ENCODE measurements around the gene GSTK1. TPM values are rescaled to one million over a fixed set of nuclear protein-coding genes. Genes with fewer than 3 reads are reported as not detected.
"Not testable (repeated sequence)": the region's sequence is repeated elsewhere in the genome, so short reads cannot be mapped to it uniquely, and the experiment has no call there.

Gene GSTK1
- polyA plus RNA-seq, 3 donors: 185 to 214 (median 196) TPM

DNA sequence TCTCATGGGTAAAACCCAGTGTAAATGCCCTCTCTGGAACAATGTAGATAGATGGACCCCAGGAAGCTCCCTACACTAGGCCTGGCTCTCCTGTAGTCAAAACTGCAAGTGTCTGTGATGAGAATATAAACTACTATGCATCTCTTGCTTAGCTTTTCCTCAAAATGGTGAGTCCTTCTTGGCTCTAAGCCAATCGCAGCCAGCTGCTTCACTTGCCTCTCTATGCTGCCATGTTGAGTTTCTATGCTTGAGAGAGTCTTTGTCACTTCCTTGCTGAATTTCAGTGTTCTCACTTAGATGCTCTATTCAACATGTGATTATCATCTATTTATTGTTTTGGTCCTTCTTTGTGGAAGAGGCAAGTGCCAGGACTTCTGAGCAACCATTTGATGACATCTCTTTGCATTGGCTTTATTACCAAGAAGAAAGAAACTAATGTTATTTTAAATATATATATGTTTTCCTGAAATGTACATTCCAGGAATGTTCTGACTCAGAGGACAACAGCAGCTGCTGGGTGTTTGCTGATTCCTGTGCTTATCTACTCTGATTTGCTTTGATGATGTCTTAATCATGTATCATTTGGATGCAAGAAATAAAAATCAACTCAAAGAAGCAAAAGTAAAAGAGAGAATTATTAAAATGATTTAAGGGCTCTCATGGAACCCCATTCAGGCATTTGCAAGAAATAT, 24.8 kb upstream of the GSTK1 start:
- DNase-seq (ENCODE audit: low read depth in 3 of 3, low spot score in 2 of 3): no peak

DNA sequence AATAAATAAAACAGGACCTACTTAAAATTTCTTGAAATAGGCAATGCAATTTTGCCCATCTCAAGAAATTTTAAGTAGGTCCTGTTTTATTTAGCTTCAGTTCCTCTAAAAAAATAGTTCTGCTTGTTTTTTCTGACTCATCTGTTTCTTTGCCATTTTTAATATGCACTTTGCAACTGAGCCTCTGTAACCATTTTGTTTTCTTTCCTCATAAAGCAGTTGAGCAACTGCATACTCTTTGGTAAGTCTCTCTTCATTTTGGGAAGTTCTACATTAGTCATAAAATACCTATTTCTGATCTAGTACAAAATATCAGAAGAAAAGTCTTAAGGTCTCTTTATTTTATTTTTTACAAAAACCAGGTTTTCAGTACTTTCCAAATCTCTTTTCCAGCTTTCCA, 23.4 kb upstream of the GSTK1 start:
- no peak for DNase-seq (ENCODE audit: low read depth in 3 of 3, low spot score in 2 of 3)

DNA sequence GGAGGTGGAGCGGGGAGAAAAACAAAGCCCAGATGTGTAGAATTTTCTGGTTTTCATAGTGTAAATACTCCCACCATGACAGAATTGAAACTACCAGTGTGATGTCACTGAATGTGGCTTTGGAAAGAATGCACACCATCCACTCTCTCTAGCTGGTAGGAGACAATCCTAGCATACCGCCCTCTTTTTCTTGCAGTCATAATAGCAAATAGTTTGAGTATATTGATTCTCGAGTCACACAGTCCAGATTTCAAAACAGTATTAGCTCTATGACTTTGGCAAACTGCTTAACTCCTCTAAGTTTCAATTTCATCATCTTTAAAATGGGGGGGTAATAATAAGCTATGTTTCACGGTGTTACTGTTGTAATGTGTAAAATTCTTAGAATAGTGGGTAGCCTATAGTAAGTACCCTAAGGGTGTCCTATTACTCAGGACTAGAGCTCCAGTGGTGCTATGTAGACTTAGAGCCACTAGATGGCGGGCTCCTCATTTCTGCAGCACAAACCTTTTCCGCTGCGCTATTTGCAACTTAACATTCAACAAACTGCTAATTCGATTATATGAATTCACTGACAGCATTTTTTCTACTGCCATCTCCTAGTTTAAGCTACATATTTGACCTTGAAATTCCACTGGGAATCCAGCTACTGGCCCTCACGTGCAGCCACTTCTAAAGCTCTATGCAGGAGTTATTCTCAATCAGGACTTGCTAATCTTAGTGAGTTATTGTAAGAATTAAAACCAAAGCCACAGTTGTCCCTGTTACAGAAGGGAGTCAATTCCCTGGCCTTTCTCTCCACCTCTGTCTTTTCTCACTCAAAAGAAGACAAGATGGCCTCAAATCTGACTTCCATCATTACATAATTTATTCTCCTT, 22.7 kb upstream of the GSTK1 start:
- DNase-seq (ENCODE audit: low read depth in 3 of 3, low spot score in 2 of 3): peak; percentile 61 to 67 (median 65)

DNA sequence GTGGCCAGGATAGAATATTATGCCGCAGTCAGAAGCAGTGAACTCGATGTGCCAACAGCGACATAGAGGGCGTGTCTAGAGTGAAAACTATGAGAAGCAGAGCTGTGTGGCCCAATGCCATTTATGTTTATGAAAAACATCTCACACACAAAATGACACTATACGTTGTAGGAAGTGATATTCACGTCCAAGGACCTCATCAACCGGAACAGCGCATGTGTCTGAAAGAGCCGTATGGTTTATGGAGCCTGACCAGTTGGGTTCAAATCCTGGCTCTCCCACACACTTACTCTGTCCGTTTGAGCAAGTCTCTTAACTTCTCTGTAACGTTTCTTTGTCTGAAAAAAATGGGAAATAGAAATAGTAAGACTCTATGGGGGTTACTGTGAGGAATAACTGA, 20.9 kb upstream of the GSTK1 start:
- DNase-seq (ENCODE audit: low read depth in 3 of 3, low spot score in 2 of 3): no peak

DNA sequence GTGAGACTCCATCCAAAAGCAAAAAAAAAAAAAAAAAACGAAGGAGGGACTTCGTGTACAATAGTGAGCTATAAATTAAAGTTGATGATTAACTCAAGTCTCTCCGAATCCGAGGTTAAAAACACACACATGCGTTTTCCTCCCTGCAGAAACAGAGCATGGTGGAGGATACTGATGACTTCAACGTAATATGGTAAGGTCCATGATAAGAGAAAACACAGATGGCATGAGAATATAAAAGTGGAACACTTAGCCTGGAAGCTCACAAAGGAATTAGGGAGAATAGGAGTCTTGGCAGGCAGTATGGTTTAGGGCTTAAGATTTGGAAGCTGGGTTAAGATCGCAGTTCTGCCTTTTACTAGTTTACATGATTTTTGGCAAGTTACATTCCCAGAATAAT, 20.1 kb upstream of the GSTK1 start:
- DNase-seq (ENCODE audit: low read depth in 3 of 3, low spot score in 2 of 3): no peak

DNA sequence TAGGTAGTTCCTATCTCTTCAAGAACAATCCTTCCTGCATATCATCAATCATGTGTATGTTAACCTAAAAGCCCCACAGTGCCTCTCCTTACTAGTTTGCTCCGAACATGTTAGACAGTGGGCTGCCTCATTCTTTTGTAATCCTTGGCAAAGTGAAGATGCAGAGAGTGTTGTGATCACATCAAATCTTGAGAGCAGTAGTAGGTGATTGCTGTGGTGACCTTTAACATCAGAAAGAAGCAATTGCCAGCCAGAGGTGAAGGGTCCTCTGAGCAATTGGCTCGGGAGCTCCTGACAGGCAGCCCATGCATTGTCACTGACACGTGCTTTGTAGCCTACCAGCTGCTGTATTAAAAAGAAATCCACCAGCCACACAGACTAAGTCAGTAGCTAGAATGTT, 19.6 kb upstream of the GSTK1 start:
- DNase-seq (ENCODE audit: low read depth in 3 of 3, low spot score in 2 of 3): no peak

DNA sequence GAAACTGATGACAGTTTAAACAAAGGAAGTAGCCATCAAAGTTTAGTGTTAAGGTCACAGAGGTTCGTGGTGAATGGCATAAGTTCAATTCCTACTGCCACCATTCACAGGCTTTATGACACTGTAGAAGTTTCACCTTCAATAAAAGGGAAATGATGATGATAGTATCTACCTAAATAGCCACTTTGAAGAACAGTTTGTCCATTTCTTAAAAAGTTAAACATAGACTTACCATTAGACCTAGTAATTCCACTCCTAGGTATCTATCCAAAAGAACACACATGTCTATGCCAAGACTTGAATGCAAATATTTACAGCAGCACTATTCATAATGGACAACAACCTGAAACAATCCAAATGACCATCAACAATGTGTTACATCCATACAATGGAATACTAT, 18.9 kb upstream of the GSTK1 start:
- DNase-seq (ENCODE audit: low read depth in 3 of 3, low spot score in 2 of 3): no peak

DNA sequence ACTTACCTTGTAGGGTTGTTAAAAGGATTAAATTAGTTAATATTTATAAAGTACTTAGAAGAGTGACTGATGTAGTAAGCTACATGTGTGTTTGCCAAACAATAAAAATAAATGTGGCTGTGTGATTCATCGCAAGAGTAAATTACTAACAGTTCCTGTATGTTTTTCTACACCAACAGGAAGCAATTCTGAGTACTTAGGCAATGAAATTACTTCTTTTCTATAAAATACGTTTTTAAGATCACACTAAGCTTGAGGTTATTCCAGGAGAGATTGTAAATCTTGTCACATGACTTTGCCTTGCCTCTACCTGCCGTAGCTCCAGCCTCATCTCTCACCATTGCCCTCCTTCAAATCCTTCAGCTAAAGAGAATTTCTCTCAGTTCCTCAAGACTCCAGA, 18.1 kb upstream of the GSTK1 start:
- no peak for DNase-seq (ENCODE audit: low read depth in 3 of 3, low spot score in 2 of 3)

DNA sequence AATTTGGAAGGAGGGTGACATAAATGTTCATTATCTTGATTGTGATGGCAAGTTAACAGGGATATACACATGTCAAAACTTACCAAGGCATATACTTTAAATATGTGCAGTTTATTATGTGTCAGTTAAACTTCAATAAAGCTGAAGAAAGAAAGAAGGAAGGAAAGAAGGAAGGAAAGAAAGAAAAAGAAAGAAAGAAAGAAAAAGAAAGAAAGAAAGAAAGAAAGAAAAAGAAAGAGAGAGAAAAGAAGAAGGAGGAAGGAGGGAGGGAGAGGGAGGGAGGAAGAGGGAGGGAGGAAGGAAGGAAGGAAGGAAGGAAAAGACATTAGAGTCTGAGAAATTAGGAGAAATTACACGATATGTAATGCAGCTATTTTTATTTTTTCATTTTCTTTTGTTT, 15.9 kb upstream of the GSTK1 start:
- DNase-seq (ENCODE audit: low read depth in 3 of 3, low spot score in 2 of 3): no peak

DNA sequence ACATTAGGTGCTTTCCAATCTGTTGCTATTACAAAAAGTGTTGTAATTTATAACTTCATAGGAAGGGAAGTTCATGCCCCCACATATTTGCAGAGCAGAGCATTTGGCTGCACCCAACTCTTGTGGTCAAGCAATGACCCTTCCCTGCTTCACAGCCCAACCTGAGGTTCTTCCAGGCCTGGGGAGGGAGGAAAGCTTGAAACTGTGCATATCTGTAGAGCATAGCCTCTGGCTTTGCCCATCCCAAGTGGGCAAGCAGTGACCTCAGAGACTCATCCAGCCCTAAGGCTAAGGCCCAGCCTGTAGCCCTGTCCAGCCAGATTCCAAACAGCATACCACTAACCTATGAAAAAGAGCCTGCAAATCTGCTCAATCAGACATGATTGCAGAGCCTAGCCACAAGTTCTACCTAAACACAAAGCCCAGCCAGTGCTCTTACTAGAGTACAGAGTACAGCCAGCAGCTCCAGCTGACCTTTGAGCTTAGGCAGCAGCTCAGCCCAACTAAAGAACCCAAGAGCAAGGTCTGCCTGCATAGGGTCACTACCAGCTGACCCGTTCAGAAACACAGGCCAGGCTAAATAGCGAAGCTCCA, 14.4 kb upstream of the GSTK1 start:
- DNase-seq (ENCODE audit: low read depth in 3 of 3, low spot score in 2 of 3): no peak

DNA sequence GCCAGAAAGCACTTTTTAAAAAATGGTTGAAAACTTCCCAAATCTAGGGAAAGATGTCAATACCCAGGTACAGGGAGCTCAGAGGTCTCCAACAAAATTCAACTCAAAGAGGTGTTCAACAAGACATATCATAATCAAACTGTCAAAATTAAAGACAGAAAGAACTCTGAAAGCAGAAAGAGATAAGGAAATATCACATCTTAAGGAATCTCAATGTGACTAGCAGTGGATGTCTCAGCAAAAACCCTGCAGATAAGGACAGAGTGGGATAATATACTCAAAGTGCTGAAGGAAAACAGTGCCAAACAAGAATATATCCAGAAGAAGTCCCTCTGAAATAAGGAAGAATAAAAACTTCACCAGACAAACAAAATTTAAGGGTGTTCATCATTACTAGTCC, 13.0 kb upstream of the GSTK1 start:
- no peak for DNase-seq (ENCODE audit: low read depth in 3 of 3, low spot score in 2 of 3)

DNA sequence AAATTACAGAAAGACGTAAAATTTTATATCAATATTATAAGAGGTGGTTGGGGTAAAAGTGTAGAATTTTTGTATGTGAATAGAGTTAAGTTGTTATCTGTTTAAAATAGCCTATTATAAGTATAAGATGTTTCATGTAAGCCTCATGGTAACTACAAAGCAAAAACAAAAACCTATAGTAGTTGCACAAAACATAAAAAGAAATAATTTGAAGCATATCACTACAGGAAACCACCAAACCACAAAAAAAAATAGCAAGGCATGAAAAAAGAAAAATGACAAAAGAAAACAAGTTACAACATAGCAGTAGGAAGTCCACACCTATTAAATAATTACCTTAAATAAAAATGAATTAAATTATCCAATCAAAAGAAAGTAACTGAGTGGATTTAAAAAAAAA, 12.4 kb upstream of the GSTK1 start:
- DNase-seq (ENCODE audit: low read depth in 3 of 3, low spot score in 2 of 3): no peak

DNA sequence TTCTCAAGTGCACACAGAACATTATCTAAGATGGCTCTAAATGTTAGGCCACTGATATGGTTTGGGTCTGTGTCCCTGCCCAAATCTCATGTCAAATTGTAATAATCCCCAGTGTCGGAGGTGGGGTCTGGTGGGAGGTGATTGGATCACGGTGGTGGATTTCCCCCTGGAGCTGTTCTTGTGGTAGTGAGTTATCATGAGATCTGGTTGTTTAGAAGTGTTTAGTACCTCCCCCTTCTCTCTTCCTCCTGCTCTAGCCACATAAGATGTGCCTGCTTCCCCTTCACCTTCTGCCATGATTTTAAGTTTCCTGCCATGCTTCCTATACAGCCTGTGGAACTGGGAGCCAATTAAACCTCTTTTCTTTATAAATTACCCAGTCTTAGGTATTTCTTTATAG, 11.2 kb upstream of the GSTK1 start:
- no peak for DNase-seq (ENCODE audit: low read depth in 3 of 3, low spot score in 2 of 3)

DNA sequence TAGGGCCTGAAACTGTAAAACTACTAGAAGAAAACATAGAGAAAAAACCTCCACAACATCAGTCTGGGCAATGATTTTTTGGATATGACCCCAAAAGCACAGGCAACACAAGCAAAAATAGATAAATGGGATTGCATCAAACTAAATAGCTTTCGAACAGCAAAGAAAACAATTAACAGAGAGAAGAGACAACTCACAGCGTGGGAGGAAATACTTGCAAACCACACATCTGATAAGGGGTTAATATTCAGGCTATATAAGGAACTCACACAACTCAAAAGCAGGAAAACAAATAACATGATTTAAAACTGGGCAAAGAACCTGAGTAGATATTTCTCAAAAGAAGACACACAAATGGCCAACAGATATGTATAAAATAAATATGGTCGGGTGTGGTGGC, 7.7 kb upstream of the GSTK1 start:
- DNase-seq (ENCODE audit: low read depth in 3 of 3, low spot score in 2 of 3): no peak

DNA sequence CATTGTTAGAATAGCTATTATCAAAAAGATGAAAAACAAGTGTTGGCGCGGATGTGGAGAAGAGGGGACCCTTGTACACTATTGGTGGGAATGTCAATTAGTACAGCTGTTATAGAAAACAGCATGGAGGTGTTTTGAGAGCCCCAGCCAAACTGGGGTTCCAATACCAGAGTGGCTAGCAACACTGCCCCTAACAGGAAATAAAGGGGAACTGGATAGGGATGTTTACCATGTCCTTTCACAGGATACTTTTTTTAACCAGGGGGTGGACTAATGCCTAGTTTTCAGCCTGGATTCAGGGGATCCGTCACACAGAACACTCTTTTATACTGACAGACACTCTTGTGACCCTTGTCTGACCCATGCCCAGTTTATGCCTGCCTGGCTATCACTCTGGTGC, 6.9 kb upstream of the GSTK1 start:
- DNase-seq (ENCODE audit: low read depth in 3 of 3, low spot score in 2 of 3): no peak

DNA sequence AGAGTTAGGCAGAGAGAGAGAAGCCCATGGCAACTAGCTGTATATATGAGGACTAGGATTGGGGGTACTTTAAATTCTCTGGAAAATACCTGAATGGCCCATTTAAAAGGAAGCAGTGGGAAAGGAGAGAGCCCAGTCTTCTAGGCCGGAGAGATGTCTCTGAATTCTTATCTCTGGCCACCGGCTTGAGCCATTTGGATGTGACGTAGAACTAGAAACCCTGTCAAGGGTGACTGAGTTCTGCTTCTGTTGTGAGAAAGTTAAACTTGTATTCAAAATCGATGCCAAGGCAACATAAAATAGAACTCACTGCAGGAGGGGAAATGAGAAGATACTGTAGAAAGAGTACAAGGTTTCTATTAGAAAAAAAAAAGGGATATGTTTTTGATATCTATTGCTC, 6.3 kb upstream of the GSTK1 start:
- DNase-seq (ENCODE audit: low read depth in 3 of 3, low spot score in 2 of 3): no peak

DNA sequence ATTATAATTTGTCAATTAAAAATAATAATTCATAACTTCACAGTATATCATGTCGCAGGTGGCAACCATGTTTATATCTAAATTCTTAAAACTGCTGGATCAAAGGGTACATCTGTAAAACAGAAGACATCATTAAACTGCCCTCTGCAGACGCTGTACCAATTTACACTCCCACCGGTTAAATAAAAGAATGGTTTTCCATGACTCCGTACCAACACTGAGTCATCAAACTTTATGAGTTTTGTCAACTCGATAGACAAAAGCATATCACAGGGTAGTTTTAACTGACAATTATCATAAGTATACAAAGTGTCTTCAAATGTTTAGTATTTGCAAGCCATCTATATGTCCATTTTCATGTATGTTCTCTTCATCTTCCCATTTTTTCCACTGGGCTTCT, 5.7 kb upstream of the GSTK1 start:
- no peak for DNase-seq (ENCODE audit: low read depth in 3 of 3, low spot score in 2 of 3)

DNA sequence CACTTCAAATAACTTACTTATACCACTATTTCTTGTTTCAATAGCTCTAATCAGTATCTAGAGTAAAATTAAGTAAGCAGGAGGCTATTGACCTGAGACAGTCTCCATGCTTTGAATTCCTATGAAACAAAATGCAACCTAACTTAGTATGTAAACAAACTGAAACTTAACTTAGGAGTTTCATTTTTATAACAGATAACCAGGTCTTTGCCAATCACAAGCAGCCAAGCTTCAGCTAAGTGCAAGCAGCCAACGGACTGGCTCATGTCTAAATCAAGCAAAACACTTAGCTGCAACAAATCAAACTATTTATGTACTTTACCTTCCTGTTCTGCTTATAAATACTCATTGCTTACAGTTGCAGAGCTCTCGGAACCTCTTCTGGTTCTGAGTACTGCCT, 4.4 kb upstream of the GSTK1 start:
- no peak for DNase-seq (ENCODE audit: low read depth in 3 of 3, low spot score in 2 of 3)

DNA sequence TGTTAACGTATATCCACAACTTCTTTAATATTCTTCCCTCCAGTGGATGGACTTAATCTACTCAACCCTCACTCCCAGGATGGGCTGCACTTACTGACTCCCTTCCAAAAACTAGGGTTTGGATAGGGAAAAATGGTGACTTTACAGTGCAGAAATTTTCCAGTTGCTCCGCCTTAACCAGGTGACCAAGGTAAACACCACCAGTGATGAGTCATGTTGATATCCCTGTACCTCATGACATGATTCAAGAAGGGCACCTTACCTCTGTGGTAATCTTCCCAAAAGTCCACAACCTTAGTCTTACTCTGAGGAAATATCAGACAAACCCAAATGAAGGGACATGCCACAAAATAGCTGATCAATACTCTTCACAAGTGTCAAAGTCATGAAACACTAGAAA, 3.5 kb upstream of the GSTK1 start:
- no peak for DNase-seq (ENCODE audit: low read depth in 3 of 3, low spot score in 2 of 3)

DNA sequence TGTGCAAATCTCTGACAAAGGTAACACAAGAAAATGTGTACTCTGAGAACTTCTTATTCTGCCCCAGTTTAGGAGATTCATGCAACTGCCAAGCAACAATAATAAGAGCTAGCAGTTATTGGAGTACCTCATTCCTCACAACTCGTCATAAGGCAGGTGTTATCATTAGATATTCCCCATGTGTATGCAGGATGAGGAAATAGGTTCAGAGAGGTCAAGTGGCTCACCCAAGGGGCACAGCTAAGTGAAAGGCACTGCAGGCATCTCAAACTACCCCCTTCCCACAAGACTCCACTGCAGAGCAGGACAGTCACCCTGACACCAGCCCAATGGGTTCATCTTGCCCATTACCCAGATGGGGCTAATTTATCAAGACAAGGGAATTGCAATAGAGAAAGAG, 1.3 kb upstream of the GSTK1 start:
- DNase-seq (ENCODE audit: low read depth in 3 of 3, low spot score in 2 of 3): no peak

DNA sequence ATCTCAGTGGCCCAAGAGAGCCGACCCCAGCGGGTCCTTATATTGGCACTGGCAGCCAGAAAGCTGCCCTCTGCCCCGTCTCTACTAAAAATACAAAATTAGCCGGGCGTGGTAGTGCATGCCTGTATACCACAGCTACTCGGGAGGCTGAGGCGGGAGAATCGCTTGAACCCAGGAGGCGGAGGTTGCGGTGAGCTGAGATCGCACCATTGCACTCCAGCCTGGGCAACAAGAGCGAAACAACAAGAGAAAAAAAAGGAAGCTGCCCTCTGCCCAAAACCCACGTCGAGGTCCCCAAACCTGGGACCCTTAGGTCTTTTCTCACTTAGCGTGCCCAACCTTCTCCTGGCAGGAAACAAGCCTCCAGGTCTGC, 941 bp downstream of the GSTK1 start:
- DNase-seq (ENCODE audit: low read depth in 3 of 3, low spot score in 2 of 3): not testable (repeated sequence)

Measured in right renal cortex interstitium (tissue), 3 donors.